ENCODE results near the gene EDA2R.

DNA sequence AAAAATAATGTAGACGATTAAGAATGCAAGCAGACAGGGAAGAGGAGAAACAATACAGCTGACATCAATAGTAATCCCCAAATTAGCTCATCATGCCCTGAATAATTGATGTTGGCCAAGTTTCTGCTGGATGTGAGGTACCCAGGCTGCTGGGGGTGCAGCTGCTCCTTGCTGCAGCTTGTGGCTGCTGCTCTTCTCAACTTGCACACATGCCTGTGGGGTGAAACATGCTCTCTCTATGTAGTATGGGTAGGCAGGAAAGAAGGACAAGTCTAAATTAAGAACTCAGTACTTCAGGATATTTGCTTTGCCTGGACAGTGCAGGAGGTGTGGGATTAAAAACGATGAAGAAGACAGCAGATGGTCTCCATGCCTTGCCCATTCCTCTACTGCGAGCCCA is 16.7 kb downstream of the EDA2R start:
- TF ChIP-seq TCF7 (CRISPR knock-in tag; IDR thresholded peaks at IDR 0.05; ENCODE audit: low read depth) (no peak), ZNF416 (CRISPR knock-in tag; IDR thresholded peaks at IDR 0.05) (no peak)
- TF ChIP-seq, protein P1, sequence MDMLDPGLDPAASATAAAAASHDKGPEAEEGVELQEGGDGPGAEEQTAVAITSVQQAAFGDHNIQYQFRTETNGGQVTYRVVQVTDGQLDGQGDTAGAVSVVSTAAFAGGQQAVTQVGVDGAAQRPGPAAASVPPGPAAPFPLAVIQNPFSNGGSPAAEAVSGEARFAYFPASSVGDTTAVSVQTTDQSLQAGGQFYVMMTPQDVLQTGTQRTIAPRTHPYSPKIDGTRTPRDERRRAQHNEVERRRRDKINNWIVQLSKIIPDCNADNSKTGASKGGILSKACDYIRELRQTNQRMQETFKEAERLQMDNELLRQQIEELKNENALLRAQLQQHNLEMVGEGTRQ (CRISPR knock-in tag; IDR thresholded peaks at IDR 0.05), result no peak
- TF ChIP-seq, protein P2, sequence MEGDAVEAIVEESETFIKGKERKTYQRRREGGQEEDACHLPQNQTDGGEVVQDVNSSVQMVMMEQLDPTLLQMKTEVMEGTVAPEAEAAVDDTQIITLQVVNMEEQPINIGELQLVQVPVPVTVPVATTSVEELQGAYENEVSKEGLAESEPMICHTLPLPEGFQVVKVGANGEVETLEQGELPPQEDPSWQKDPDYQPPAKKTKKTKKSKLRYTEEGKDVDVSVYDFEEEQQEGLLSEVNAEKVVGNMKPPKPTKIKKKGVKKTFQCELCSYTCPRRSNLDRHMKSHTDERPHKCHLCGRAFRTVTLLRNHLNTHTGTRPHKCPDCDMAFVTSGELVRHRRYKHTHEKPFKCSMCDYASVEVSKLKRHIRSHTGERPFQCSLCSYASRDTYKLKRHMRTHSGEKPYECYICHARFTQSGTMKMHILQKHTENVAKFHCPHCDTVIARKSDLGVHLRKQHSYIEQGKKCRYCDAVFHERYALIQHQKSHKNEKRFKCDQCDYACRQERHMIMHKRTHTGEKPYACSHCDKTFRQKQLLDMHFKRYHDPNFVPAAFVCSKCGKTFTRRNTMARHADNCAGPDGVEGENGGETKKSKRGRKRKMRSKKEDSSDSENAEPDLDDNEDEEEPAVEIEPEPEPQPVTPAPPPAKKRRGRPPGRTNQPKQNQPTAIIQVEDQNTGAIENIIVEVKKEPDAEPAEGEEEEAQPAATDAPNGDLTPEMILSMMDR (IDR thresholded peaks at IDR 0.05), result no peak
